ENCODE results near the gene CALU.

CALU gene

GRCh38 chr7:128775744-128776474 is 36.8 kb downstream of the CALU start, which contains the start of gene OPN1SW:
TSS of gene OPN1SW (minus strand) at chr7:128775794. CDS start at chr7:128775781, 13 bp downstream.
- H3K4me3 ChIP-seq (ENCODE audit: low read depth, low read length) = no peak within 1 kb of the TSS
- TF ChIP-seq, protein P1, sequence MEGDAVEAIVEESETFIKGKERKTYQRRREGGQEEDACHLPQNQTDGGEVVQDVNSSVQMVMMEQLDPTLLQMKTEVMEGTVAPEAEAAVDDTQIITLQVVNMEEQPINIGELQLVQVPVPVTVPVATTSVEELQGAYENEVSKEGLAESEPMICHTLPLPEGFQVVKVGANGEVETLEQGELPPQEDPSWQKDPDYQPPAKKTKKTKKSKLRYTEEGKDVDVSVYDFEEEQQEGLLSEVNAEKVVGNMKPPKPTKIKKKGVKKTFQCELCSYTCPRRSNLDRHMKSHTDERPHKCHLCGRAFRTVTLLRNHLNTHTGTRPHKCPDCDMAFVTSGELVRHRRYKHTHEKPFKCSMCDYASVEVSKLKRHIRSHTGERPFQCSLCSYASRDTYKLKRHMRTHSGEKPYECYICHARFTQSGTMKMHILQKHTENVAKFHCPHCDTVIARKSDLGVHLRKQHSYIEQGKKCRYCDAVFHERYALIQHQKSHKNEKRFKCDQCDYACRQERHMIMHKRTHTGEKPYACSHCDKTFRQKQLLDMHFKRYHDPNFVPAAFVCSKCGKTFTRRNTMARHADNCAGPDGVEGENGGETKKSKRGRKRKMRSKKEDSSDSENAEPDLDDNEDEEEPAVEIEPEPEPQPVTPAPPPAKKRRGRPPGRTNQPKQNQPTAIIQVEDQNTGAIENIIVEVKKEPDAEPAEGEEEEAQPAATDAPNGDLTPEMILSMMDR (IDR thresholded peaks at IDR 0.05; ENCODE audit: low read depth, low read length) = no peak
- in situ Hi-C loops (cut with HindIII; ENCODE audit: low sequenced_read_pairs) = no loop called here
- DNase-seq (ENCODE audit: low read depth, low spot score) = no peak

- in situ Hi-C loops (cut with HindIII; ENCODE audit: low sequenced_read_pairs) = no loop called here
- DNase-seq (ENCODE audit: low read depth, low spot score) = peak; percentile 31
- TF ChIP-seq, protein P1 (IDR thresholded peaks at IDR 0.05; ENCODE audit: low read depth, low read length) = no peak
- H3K4me3 ChIP-seq (ENCODE audit: low read depth, low read length) = no peak overlapping the region
These were observed 38.3 kb downstream of the CALU start for GRCh38 chr7:128777156-128778123.

GRCh38 chr7:128778946-128779345 is 39.8 kb downstream of the CALU start:
- TF ChIP-seq, protein P1 (IDR thresholded peaks at IDR 0.05; ENCODE audit: low read depth, low read length) = no peak
- H3K4me3 ChIP-seq (ENCODE audit: low read depth, low read length) = no peak overlapping the region
- in situ Hi-C loops (cut with HindIII; ENCODE audit: low sequenced_read_pairs) = no loop called here
- no peak for DNase-seq (ENCODE audit: low read depth, low spot score)

DNA sequence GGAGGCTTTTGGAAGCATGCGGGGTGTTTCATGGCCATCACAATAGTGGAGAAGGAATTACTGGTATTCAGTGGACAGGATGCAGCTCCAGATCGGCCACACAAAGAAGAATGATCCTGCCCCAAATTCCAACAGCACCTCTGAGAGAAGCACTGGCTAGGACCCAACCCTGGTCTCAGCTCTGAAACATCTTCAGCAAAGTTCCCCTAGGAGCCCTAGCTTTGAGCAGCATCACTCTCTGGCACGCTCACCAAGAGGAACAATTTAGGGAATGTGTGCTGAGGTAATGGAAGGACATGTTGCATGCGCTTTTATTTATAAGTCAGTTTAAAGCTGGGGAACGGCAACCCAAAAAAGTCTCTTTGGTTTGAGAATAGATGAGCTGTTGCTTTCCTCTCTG is 42.0 kb downstream of the CALU start:
- in situ Hi-C loops (cut with HindIII; ENCODE audit: low sequenced_read_pairs) = no loop called here
- TF ChIP-seq, protein P1 (IDR thresholded peaks at IDR 0.05; ENCODE audit: low read depth, low read length) = no peak
- DNase-seq (ENCODE audit: low read depth, low spot score) = peak; percentile 24
- H3K4me3 ChIP-seq (ENCODE audit: low read depth, low read length) = no peak overlapping the region

GRCh38 chr7:128781851-128782250 is 42.7 kb downstream of the CALU start:
- no peak overlapping the region for H3K4me3 ChIP-seq (ENCODE audit: low read depth, low read length)
- no peak for DNase-seq (ENCODE audit: low read depth, low spot score)
- in situ Hi-C loops (cut with HindIII; ENCODE audit: low sequenced_read_pairs) = no loop called here
- TF ChIP-seq, protein P1 (IDR thresholded peaks at IDR 0.05; ENCODE audit: low read depth, low read length) = no peak

- peak; percentile 84 for DNase-seq (ENCODE audit: low read depth, low spot score)
- TF ChIP-seq, protein P1 (IDR thresholded peaks at IDR 0.05; ENCODE audit: low read depth, low read length) = no peak
- no peak overlapping the region for H3K4me3 ChIP-seq (ENCODE audit: low read depth, low read length)
- in situ Hi-C loops (cut with HindIII; ENCODE audit: low sequenced_read_pairs) = no loop called here
These were observed 44.1 kb downstream of the CALU start for GRCh38 chr7:128783143-128783861.
